GM21515 (cell line): ENCODE measurements around the gene AQP1.

Experiments
- ATAC-seq: cut with Tn5 transposase; IDR thresholded peaks from one replicate; pipeline ENCODE4 v1.9.1; 2021; ENCODE audit not compliant: unreplicated experiment

Gene AQP1

GRCh38 chr7:30881448-30881847, 30.2 kb upstream of the AQP1 start:
- ATAC-seq, result no peak

GRCh38 chr7:30884881-30885280, 26.8 kb upstream of the AQP1 start:
- ATAC-seq, result no peak

GRCh38 chr7:30886608-30887011, 25.0 kb upstream of the AQP1 start:
- no peak for ATAC-seq

GRCh38 chr7:30887464-30887872, 24.2 kb upstream of the AQP1 start:
- no peak for ATAC-seq

- ATAC-seq, result no peak
These were observed 22.9 kb upstream of the AQP1 start for GRCh38 chr7:30888747-30889146.

GRCh38 chr7:30890226-30890625, 21.4 kb upstream of the AQP1 start:
- no peak for ATAC-seq

- no peak for ATAC-seq
These were observed 18.3 kb upstream of the AQP1 start for GRCh38 chr7:30893357-30893756.

- ATAC-seq, result no peak
These were observed 17.6 kb upstream of the AQP1 start for GRCh38 chr7:30894009-30894408.

GRCh38 chr7:30894866-30895605, 16.6 kb upstream of the AQP1 start:
- ATAC-seq, result no peak

GRCh38 chr7:30896036-30896435, 15.6 kb upstream of the AQP1 start:
- ATAC-seq, result no peak

- no peak for ATAC-seq
These were observed 14.6 kb upstream of the AQP1 start for GRCh38 chr7:30896783-30897637.

- ATAC-seq, result no peak
These were observed 13.9 kb upstream of the AQP1 start for GRCh38 chr7:30897770-30898169.

- no peak for ATAC-seq
These were observed 13.2 kb upstream of the AQP1 start for GRCh38 chr7:30898411-30898810.

- ATAC-seq, result no peak
These were observed 12.6 kb upstream of the AQP1 start for GRCh38 chr7:30899066-30899465.

- ATAC-seq, result no peak
These were observed 12.0 kb upstream of the AQP1 start for GRCh38 chr7:30899630-30900029.

- no peak for ATAC-seq
These were observed 11.6 kb upstream of the AQP1 start for GRCh38 chr7:30900053-30900452.

- ATAC-seq, result no peak
These were observed 10.8 kb upstream of the AQP1 start for GRCh38 chr7:30900803-30901362.

- no peak for ATAC-seq
These were observed 9.8 kb upstream of the AQP1 start for GRCh38 chr7:30901856-30902255.

- no peak for ATAC-seq
These were observed 9.2 kb upstream of the AQP1 start for GRCh38 chr7:30902466-30902865.

GRCh38 chr7:30903146-30903545, 8.5 kb upstream of the AQP1 start:
- ATAC-seq, result no peak

- no peak for ATAC-seq
These were observed 7.1 kb upstream of the AQP1 start for GRCh38 chr7:30904561-30904960.
